Pancreas (tissue), 10 donors: ENCODE results near the gene CLSTN2. TPM values are rescaled to one million over a fixed set of nuclear protein-coding genes. Genes with fewer than 3 reads are reported as not detected.

Experiments used
- ATAC-seq, 4 donors: fragments of 200-7000 bp; cut with Tn5 transposase; one replicate each; pipeline versions ENCODE4 v1.8.0 to v1.9.1; 2020; ENCODE audit warnings: mild to moderate bottlenecking in 4 of 4, moderate library complexity in 4 of 4
- DNase-seq, 6 donors: peaks; one replicate each; pipeline ENCODE4 v3.0.0-alpha.2; 2020
- FAIRE-seq: peaks from 2 replicates; lab custom pipeline; 2012; peaks lifted over from hg19 to GRCh38; lab: Jason Lieb, UNC
- H3K27ac ChIP-seq, 4 donors: fragments of 200-600 bp; sonication (generic); 1 replicate in 3 of 4; 2 replicates in 1 of 4; pipeline versions ENCODE4 v1.5.0 to v1.8.0; 2020
- H3K27me3 ChIP-seq, 4 donors: fragments of 200-600 bp; one replicate each; pipeline ENCODE4 v1.8.0; 2021
- H3K36me3 ChIP-seq, 3 donors: fragments of 200-600 bp; sonication (generic) in 1 of 3; one replicate each; pipeline versions ENCODE4 v1.5.0 to v1.8.0; 2020 to 2021
- H3K4me1 ChIP-seq, 3 donors: fragments of 200-600 bp; one replicate each; pipeline ENCODE4 v1.8.0; 2021
- H3K4me3 ChIP-seq, 4 donors: fragments of 200-600 bp; sonication (generic) in 2 of 4; one replicate each; pipeline versions ENCODE4 v1.5.0 to v1.8.0; 2020 to 2021
- H3K9me3 ChIP-seq, 4 donors: fragments of 200-600 bp; one replicate each; pipeline ENCODE4 v1.8.0; 2021
- WGBS, 2 donors: extraction: QIAGEN DNeasy Blood & Tissue Kit; methylation state at CpG; one replicate each; pipeline ENCODE4 v1.1.7; 2013; 5-methylcytosine and 5-hydroxymethylcytosine counted together
- intact Hi-C, 3 donors: fragments of 100-400 bp; cut with DNase I; formaldehyde crosslinking; loops; one replicate each; pipeline versions ENCODE4 v1.11.1 to v1.14.2; 2022
- polyA plus RNA-seq, 2 donors: library from polyadenylated mRNA; stranded (reverse); fragments of 200-250 nt; gene quantifications; one replicate each; pipeline ENCODE4 v1.2.3, GENCODE V29; 2013
- total RNA-seq, 6 donors: library from RNA; stranded (reverse); fragmentation: NEBNext Ultra II Directional in 4 of 6; extraction: Animal tissue kit (Norgen Biotek cat#: 25700) in 4 of 6; gene quantifications; one replicate each; pipeline versions ENCODE4 v1.2.1 to v1.2.4, GENCODE V29; 2021 to 2023
- TF ChIP-seq, protein P1 (sequence below), 4 donors: fragments of 200-600 bp; sonication (generic) in 3 of 4; IDR thresholded peaks; one replicate each; pipeline versions ENCODE4 v1.5.0 to v1.8.0; 2021; ENCODE audit warnings: antibody characterized with exemption in 4 of 4
- donor health status: healthy with polysubstance abuse.
- donor health status: DM: no; HTN: no; CAD: no; lungs with moderate emphysema.
- donor health status: DM: no; HTN: no; CAD: no.
- donor health status: control.
- donor health status: control.
- donor health status: Bipolar disorder and iron deficiency.
- donor health status: DM: yes; HTN: yes; CAD: no.
- donor health status: DM: no; HTN: no; CAD: no.
- donor health status: DM: no; HTN: no; CAD: no.
- donor health status: DM: yes; HTN: yes; CAD: no.

Gene CLSTN2
- total and polyA plus RNA-seq, 8 donors = 0.65 to 9.3 (median 2.9) TPM

DNA sequence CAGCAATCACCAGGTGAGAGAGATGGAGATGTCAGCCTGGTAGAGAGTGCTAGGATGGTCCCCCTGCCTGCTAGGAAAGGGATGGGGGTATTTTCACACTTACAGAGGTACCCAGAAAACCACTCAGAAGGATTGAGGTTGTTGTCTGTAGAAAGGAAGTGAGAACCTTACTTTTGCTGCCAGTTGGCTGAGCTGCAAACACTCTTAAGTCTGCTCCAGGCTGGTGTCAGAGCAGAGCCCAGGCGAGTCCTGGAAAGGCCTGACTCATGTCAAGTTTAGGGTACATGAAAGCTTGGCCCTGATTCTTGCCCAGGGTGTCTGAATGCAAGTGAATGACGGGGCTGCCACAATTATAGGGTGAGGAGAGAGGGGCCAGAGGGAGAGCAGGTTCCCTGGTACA, 528.4 kb downstream of the CLSTN2 start:
- no peak for DNase-seq
- H3K4me1 ChIP-seq = no peaks in the 10 kb centered on the region
- no peaks in the 10 kb centered on the region for H3K9me3 ChIP-seq
- WGBS, 2 donors = 73 to 78% methylated on average over 2 of the region's 2 CpGs
- H3K27me3 ChIP-seq = no peaks in the 10 kb centered on the region
- no peak overlapping the region for H3K4me3 ChIP-seq
- ATAC-seq = no peak
- TF ChIP-seq, protein P1, sequence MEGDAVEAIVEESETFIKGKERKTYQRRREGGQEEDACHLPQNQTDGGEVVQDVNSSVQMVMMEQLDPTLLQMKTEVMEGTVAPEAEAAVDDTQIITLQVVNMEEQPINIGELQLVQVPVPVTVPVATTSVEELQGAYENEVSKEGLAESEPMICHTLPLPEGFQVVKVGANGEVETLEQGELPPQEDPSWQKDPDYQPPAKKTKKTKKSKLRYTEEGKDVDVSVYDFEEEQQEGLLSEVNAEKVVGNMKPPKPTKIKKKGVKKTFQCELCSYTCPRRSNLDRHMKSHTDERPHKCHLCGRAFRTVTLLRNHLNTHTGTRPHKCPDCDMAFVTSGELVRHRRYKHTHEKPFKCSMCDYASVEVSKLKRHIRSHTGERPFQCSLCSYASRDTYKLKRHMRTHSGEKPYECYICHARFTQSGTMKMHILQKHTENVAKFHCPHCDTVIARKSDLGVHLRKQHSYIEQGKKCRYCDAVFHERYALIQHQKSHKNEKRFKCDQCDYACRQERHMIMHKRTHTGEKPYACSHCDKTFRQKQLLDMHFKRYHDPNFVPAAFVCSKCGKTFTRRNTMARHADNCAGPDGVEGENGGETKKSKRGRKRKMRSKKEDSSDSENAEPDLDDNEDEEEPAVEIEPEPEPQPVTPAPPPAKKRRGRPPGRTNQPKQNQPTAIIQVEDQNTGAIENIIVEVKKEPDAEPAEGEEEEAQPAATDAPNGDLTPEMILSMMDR (IDR thresholded peaks at IDR 0.05) = no peak
- H3K36me3 ChIP-seq = no peaks in the 10 kb centered on the region
- intact Hi-C loops = no loop called here
- no peak for FAIRE-seq
- H3K27ac ChIP-seq = no peak overlapping the region

DNA sequence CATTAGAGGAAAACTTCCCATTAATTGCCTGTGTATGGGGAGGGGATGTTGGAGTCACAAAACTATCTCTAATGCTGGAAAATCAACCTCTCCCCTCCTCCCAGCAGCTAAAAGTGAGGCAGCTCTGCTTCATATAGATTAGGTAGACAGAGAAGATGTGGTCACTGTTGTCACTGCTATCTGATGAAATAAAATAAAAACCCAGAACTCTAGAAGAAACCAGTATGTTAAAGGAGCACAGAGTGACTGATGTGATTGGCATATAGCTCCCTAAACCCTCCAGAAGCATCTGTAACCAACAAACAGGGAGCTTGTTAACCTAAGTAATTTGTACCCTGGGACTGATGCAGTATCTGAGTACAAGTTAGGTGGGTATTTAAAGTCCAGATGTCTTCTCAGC, 531.0 kb downstream of the CLSTN2 start:
- DNase-seq = no peak
- TF ChIP-seq, protein P1 (IDR thresholded peaks at IDR 0.05) = no peak
- no peak for ATAC-seq
- no peaks in the 10 kb centered on the region for H3K27me3 ChIP-seq
- intact Hi-C loops = no loop called here
- H3K4me1 ChIP-seq = no peaks in the 10 kb centered on the region
- H3K4me3 ChIP-seq = no peak overlapping the region
- no peaks in the 10 kb centered on the region for H3K9me3 ChIP-seq
- no peak for FAIRE-seq
- H3K27ac ChIP-seq = no peak overlapping the region
- no peaks in the 10 kb centered on the region for H3K36me3 ChIP-seq

DNA sequence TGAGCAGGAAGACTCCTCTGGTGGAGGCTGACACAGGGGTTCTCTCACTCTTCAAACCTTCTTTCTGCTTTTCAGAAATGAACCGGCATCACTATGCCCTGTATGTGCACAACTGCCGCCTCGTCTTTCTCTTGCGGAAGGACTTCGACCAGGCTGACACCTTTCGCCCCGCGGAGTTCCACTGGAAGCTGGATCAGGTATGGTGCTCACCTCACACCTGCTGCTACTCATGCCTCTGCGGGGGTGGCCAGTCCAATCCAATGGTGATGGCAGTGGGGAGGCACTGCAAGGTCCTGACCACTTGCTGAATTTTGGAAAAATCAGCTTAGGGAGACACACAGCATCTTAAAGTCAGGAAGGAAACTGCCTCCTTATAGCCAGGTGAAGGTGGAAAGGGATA, 531.5 kb downstream of the CLSTN2 start:
- H3K27me3 ChIP-seq = no peaks in the 10 kb centered on the region
- H3K9me3 ChIP-seq = no peaks in the 10 kb centered on the region
- ATAC-seq (no peak), FAIRE-seq (no peak), DNase-seq (no peak)
- H3K36me3 ChIP-seq = no peaks in the 10 kb centered on the region
- intact Hi-C loops = no loop called here
- 95% methylated on average over 9 of the region's 9 CpGs for WGBS, 2 donors
- TF ChIP-seq, protein P1 (IDR thresholded peaks at IDR 0.05) = no peak
- H3K4me1 ChIP-seq = no peaks in the 10 kb centered on the region
- no peak overlapping the region for H3K4me3 ChIP-seq
- no peak overlapping the region for H3K27ac ChIP-seq

DNA sequence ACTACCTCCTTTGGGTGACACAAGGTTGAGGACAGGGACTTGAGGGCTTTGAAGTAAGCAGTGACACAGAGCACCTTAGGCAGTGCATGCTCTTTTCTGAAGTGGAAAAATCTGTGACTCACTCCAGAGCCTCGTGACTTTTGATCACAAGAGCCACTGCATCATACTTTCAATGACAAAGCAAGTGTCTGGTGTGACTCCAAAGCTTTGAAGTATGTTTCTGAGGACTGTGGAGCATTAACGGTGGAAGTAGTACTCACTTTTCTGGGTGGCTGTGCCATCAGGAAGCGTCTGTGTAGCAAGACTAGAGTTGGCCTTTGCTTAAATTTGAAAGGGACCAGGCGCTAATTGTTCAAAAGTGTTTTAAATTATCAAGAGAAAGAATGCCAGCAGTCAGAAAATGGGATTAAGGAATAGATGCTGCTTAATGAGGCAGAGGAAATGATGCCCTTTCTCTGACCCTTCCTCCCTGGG, 532.2 kb downstream of the CLSTN2 start:
- no peak for DNase-seq
- no peaks in the 10 kb centered on the region for H3K9me3 ChIP-seq
- H3K36me3 ChIP-seq = no peaks in the 10 kb centered on the region
- H3K4me3 ChIP-seq = no peak overlapping the region
- WGBS, 2 donors = 81 to 90% methylated on average over 4 of the region's 4 CpGs
- TF ChIP-seq, protein P1 (IDR thresholded peaks at IDR 0.05) = no peak
- H3K27ac ChIP-seq = no peak overlapping the region
- intact Hi-C loops = no loop called here
- H3K27me3 ChIP-seq = no peaks in the 10 kb centered on the region
- ATAC-seq = peak in 1 of 4 donors; percentile 15
- no peak for FAIRE-seq
- H3K4me1 ChIP-seq = no peaks in the 10 kb centered on the region

DNA sequence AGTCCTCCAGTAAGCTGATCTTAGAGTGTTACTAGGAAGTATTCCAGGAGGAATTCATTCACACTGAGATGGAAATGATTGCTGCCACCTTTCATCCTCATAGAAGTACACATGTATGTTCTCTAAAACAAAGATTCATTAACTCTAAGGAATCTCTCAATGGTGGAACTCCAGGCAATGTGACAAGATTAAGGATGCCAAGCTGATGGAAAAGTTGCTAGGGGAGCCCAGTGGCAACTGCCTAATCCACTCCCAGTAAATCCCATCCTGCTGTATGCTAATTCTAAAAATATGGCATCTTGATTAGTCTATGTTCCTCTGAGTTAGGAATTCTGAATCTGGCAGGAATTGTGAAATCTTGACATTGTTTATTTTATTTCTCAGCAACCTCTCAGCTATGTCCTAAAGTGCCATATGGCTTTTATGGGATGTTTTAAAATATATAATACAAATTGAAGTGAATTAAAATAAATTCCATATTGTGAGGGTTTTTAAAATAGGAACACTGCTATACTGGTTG, 532.9 kb downstream of the CLSTN2 start:
- DNase-seq = no peak
- Histone ChIP-seq H3K9me3 (no peaks in the 10 kb centered on the region), H3K4me3 (no peak overlapping the region), H3K27ac (no peak overlapping the region), H3K4me1 (no peaks in the 10 kb centered on the region), H3K27me3 (no peaks in the 10 kb centered on the region), H3K36me3 (no peaks in the 10 kb centered on the region)
- no peak for FAIRE-seq
- no peak for ATAC-seq
- TF ChIP-seq, protein P1 (IDR thresholded peaks at IDR 0.05) = no peak
- intact Hi-C loops = no loop called here
